Fibroblast of skin of abdomen (primary cell): ENCODE data around the gene NRXN3.

ENCODE experiments used
- DNase-seq: peaks from one replicate; pipeline ENCODE4 v3.0.0-alpha.2; 2013

NRXN3 gene

DNA sequence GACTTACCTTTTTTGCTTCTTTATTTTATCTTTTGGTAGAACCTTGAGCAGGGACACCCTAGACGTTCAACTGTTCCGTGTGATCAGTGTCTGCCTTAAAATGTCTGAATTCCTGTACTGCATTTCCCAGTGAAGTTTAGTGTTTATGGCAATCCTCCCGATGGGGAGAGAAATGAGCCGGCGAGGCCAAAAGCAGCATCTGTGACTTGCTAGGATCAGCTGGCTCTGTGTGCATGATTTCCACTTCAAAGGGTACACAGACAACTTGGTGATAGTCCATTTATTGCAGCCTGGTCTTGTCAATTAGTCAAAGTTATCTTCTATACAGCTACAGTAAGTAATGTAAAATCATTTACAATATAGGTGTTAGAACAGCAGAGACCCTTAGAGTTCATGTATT, 1272.6 kb downstream of the NRXN3 start:
- DNase-seq = no peak

GRCh38 chr14:79443602-79444001, 1273.4 kb downstream of the NRXN3 start:
- peak; percentile 21 for DNase-seq

GRCh38 chr14:79448960-79449359, 1278.8 kb downstream of the NRXN3 start:
- no peak for DNase-seq

GRCh38 chr14:79451601-79452000, 1281.4 kb downstream of the NRXN3 start:
- no peak for DNase-seq

DNA sequence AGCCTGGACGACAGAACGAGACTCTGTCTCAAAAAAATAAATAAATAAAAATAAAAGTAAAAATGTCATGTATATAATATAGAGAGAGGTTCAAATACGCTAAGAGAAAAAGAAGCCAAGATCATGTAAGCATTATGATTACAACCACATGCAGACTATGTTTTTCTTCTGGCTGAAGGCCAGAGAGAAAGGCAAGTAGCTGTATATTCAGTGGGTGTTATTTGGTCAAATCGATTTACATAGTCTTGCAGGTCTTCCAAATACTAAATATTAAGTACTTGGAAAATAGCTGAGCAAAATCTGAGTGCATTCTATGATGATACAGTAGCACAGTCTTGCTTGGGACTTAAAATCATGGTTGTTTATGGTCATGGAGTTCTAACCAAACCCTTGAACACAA, 1283.1 kb downstream of the NRXN3 start:
- peak; percentile 19 for DNase-seq

GRCh38 chr14:79464468-79464867, 1294.3 kb downstream of the NRXN3 start:
- DNase-seq = peak; percentile 16

DNA sequence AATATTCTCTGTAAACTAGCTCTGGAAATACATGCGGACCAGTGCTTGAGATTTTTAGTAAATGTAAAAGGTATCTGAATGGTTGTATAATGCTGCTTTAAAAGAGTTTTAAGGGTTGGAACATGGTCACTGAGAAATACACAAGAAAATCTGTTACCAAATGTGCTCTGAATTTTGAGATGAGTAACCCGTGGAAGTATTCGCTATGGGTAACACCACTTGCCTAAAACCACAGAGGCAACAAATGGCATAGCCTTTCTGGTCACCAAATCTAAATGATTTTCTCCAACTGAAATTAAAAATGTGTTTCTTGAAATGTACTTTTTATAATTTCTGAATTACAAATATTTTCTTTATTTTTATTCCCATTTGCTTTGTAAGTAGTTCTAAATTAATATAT, 1295.5 kb downstream of the NRXN3 start:
- peak; percentile 17 for DNase-seq

DNA sequence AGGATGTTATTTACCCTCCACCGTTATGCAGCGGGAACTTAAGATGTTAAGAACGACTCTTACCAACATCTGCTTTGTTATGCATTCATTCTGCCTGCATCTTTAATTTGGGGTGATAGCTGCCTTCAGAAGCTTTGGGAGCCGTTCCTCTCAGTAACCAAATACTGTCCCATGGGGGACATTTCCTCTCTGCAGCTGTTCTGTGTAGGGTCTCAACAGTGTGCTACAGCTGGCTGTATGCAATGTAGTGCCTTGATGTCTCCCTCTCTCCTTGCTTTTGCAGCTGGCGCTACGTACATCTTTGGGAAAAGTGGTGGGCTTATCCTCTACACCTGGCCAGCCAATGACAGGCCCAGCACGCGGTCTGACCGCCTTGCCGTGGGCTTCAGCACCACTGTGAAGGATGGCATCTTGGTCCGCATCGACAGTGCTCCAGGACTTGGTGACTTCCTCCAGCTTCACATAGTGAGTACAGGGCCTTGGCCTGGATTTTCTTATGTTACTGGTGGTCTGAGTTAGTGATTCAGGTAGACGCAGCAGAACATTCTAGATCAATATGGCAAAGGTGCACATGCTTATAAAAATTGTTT, 1296.9 kb downstream of the NRXN3 start:
- no peak for DNase-seq

DNA sequence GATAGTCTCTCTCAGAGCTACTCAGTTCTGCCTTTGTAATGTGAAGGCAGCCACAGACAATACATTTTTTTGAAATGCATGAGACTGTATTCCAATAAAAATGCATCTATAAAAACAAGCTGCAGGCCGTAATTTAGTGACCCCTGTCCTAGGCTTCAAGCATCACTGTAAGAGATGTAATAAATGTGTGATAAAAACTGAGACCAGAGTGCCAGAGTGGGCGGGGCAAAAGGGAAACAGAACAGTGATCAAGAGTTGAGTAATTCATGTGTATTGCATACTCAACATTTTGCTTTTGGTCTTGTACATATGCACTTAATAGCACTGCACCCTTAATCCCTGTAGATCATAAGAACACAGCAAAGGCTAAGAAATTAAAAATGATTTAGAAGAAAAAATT, 1297.7 kb downstream of the NRXN3 start:
- DNase-seq = no peak

DNA sequence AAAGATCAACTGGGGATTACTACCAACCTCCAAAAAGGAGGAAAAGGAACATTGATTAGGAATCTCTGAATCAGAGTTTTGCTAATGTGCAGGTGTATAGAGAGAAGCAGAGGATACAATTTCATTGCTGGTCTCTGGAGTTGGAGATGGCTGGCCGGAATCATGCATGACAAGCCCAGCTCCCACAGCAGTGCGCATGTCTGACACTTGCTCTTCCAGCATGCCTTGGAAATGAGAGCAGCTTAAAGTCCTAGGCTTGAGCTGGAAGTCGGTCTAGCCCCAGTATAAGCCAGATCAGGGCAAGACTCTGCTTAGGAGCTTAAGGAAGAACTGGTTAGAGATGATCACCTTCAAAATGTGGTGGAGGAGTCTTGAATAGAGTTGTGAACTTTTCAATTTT, 1298.3 kb downstream of the NRXN3 start:
- DNase-seq = no peak

DNA sequence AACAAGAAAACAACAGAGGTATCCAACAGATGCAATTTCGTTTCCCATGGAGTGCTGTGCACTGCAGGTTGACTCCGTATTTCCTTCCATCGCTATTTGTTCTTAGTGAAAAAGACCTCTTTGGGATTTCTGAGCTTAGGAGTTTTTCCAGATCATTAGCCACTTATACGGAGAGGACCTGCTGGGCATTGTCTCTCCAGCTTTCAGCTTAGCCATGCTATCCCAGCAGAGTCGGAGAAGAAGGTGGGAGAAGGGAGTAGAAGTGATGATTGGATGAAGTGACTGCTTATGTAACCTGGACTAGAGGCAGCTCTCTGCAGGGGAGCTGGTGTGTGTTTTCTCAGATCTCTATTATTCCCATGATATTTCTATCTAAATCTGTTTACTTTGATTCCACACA, 1303.5 kb downstream of the NRXN3 start:
- no peak for DNase-seq

DNA sequence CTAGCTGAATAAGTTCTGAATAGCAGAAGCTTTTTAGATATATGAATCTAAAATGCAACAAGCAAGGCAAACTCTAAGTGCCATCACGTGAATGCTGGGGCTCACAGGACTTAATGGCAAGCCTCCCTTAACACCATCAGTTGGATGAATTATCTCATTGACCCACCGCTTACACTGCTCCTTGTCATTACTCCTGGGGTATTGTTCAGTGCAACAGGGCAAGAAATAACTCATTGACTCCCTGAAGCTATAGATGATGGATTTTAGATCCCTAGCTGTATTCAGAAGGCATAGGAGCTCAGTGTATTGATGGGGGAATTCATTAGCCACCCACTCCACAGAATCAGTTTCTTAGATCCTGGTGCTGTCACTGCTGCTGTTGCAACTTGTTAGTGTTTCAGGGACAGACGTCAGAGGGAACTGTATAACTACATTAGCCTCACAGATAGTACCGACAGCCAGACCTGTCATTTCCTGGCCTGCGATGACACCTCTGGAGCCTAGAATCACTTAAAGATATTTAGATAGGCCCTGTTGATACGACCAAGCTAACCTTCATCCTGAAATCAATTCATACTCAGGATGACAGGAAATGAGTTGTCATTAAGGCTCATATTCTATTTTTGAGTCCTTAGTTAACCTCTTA, 1305.8 kb downstream of the NRXN3 start:
- no peak for DNase-seq

DNA sequence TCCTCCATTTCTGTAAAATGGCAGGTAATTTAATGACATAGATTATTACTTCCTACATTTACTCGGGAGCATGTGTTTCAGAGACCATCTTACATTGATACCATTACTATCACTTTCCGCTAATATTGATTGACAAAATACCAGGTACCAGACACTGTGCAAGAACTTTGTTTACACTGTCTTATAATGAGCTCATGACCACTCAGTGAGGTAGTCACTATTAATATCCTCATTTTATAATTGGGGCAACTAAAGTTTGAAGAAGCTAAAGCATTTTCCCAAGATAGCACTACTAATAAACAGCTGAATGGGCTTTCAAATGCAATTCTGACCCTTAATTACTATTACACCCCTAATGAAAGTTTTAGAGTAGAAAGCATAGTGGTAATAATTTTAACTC, 1306.4 kb downstream of the NRXN3 start:
- no peak for DNase-seq

- DNase-seq = peak; percentile 28
These were observed 1310.0 kb downstream of the NRXN3 start for GRCh38 chr14:79480212-79480611.

GRCh38 chr14:79482825-79483224, 1312.7 kb downstream of the NRXN3 start:
- DNase-seq = no peak

DNA sequence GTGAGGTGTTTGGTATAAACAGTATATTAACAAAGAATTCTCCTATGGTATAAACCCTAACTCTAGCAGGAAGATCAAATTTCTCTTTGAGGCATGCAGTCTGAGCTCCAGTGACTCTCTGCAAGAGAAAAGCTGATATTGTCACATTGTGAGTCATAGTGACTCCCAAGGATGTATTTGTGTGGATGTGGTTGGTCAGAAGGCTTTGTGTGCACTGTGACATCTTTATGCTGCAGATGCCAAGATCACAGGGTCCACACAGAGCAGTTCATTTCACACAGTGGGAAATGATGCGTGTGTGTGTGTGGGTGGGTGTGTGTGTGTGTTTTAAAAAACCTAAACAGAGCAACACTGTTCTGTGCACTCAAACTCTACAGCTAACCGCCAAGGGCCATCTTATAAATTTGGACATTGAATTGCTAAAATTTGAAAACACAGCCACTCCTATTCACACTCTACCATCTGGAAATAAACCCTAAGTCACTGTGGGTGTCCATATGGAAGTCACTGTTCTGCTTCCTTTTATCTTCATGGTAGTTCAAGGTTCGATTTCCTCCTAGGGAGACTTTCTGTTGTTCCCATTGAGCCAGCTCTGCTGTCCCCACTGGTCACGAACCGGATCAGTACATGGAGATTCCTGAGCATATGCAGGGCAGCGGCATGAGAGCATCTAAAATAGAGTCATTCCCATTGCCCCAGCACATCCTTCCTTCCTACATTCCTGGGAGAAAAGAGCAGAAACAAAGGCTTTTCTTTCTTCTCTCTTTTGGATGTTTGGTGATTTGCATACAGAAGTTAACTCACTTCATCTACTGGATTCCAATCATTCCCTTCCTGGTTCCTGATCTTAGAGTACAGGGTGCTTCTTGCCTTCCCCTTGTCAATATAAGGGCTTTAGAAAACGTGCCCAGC, 1313.6 kb downstream of the NRXN3 start:
- peak; percentile 60 for DNase-seq

GRCh38 chr14:79487632-79488031, 1317.5 kb downstream of the NRXN3 start:
- DNase-seq = no peak

- DNase-seq = no peak
These were observed 1321.0 kb downstream of the NRXN3 start for GRCh38 chr14:79491161-79491560.

GRCh38 chr14:79493081-79493645, 1323.0 kb downstream of the NRXN3 start:
- DNase-seq = peak; percentile 36

- no peak for DNase-seq
These were observed 1326.5 kb downstream of the NRXN3 start for GRCh38 chr14:79496701-79497100.

- no peak for DNase-seq
These were observed 1330.3 kb downstream of the NRXN3 start for GRCh38 chr14:79500489-79500888.

- DNase-seq = no peak
These were observed 1332.1 kb downstream of the NRXN3 start for GRCh38 chr14:79502136-79502750.

DNA sequence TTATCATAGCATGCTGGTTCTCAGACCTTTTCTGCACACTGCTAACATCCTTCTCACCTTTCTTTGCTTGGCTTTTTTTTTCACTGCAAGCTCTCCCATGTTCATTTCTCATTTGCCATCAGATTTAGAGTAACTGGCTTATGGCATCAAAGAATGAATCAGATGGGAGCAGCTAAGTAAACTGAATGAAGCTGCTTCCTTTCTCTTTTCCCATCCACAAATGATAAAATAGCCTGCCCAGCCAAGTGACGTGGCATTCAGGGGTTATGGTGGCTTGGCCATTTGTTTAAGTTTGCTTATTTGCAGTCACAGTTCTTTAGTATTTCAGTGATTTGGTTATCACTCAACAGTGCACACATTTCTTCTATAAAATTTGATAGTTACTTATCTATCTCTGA, 1332.6 kb downstream of the NRXN3 start:
- DNase-seq = no peak
